ENCODE data around the gene SEC14L1. TPM values are rescaled to one million over a fixed set of nuclear protein-coding genes. Genes with fewer than 3 reads are reported as not detected.

SEC14L1 gene
- total RNA-seq, 2 experiments from 2014 or later: 97.3 to 98.5 TPM

DNA sequence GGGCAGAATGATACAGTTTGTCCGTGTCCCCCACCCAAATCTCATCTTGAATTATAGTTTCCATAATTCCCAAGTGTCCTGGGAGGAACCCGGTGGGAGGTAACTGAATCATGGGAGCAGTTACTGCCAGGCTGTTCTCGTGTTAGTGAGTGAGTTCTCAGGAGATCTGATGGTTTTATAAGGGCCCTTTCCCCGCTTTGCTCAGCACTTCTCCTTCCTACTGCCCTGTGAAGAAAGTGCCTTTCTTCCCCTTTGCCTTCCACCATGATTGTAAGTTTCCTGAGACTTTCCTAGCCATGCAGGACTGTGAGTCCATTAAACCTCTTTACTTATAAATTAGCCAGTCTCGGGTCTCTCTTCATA, 28.9 kb upstream of the SEC14L1 start:
- no peaks in the 10 kb centered on the region for H3K27me3 ChIP-seq (ENCODE audit: control insufficient read depth in 1 of 2, insufficient read depth in 2 of 2, low read length in 2 of 2)
- no peak overlapping the region for H3K27ac Mint-ChIP-seq
- no peak for ATAC-seq (ENCODE audit: poor library complexity)
- intact Hi-C loops (cut with DNase I, micrococcal nuclease): no loop called here
- H3K4me1 Mint-ChIP-seq (ENCODE audit: low read depth): peaks cover 28% of the 10 kb centered on the region
- TF ChIP-seq, protein P1, sequence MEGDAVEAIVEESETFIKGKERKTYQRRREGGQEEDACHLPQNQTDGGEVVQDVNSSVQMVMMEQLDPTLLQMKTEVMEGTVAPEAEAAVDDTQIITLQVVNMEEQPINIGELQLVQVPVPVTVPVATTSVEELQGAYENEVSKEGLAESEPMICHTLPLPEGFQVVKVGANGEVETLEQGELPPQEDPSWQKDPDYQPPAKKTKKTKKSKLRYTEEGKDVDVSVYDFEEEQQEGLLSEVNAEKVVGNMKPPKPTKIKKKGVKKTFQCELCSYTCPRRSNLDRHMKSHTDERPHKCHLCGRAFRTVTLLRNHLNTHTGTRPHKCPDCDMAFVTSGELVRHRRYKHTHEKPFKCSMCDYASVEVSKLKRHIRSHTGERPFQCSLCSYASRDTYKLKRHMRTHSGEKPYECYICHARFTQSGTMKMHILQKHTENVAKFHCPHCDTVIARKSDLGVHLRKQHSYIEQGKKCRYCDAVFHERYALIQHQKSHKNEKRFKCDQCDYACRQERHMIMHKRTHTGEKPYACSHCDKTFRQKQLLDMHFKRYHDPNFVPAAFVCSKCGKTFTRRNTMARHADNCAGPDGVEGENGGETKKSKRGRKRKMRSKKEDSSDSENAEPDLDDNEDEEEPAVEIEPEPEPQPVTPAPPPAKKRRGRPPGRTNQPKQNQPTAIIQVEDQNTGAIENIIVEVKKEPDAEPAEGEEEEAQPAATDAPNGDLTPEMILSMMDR (IDR thresholded peaks at IDR 0.05): no peak
- H3K4me1 ChIP-seq (ENCODE audit: insufficient read depth, low read length): peaks cover 20% of the 10 kb centered on the region
- POLR2A ChIA-PET: no interaction called here
- H3K27ac ChIP-seq (ENCODE audit: low read depth in 1 of 2, low read length in 2 of 2): no peak overlapping the region
- CTCF ChIA-PET: interaction anchor here (0.7 kb wide), 1 partner anchor 31 kb away, joined by 3 read pairs; no protein-coding TSS in a partner anchor
- no peaks in the 10 kb centered on the region for H3K9me3 ChIP-seq (ENCODE audit: control insufficient read depth in 1 of 2, insufficient read depth in 1 of 2, low read length in 2 of 2)
- no peaks in the 10 kb centered on the region for H3K27me3 Mint-ChIP-seq
- no peaks in the 10 kb centered on the region for H3K36me3 Mint-ChIP-seq (ENCODE audit: low read depth)
- no peak overlapping the region for H3K4me3 ChIP-seq (ENCODE audit: low read length)
- H3K4me3 Mint-ChIP-seq: no peak overlapping the region
- no peaks in the 10 kb centered on the region for H3K36me3 ChIP-seq (ENCODE audit: insufficient read depth, low read length)
- H3K9me3 Mint-ChIP-seq: no peaks in the 10 kb centered on the region
- DNase-seq: no peak

DNA sequence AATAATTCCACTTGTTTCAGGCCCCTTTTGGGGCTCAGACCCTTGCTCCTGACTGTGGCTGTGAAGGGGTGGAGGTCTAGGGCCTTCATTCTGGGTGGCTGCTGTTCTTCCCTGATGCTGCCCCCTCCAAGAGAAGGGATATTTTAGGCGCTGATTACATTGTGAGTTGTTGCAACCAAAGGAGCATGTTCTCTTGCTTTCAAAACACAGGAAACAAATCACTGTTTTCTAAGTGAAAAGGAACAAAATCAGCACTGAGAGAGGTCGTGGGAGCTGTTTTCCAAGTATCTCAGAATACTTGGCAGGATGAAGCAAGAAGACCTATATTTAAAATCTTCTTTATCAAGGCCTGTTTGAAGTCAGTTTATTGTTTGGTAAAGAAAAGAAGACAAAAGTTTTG, 25.3 kb upstream of the SEC14L1 start:
- Mint-ChIP-seq H3K27ac (no peak overlapping the region), H3K36me3 (ENCODE audit: low read depth) (no peaks in the 10 kb centered on the region), H3K4me1 (ENCODE audit: low read depth) (peaks cover 12% of the 10 kb centered on the region), H3K27me3 (no peaks in the 10 kb centered on the region), H3K9me3 (no peaks in the 10 kb centered on the region), H3K4me3 (no peak overlapping the region)
- peaks cover 5% of the 10 kb centered on the region for H3K4me1 ChIP-seq (ENCODE audit: insufficient read depth, low read length)
- intact Hi-C loops (cut with DNase I, micrococcal nuclease): no loop called here
- H3K27ac ChIP-seq (ENCODE audit: low read depth in 1 of 2, low read length in 2 of 2): no peak overlapping the region
- no peaks in the 10 kb centered on the region for H3K9me3 ChIP-seq (ENCODE audit: control insufficient read depth in 1 of 2, insufficient read depth in 1 of 2, low read length in 2 of 2)
- ChIA-PET POLR2A (no interaction called here), CTCF (no interaction called here)
- DNase-seq (no peak), ATAC-seq (ENCODE audit: poor library complexity) (no peak)
- no peaks in the 10 kb centered on the region for H3K27me3 ChIP-seq (ENCODE audit: control insufficient read depth in 1 of 2, insufficient read depth in 2 of 2, low read length in 2 of 2)
- TF ChIP-seq, protein P1 (IDR thresholded peaks at IDR 0.05): no peak
- H3K36me3 ChIP-seq (ENCODE audit: insufficient read depth, low read length): no peaks in the 10 kb centered on the region
- no peak overlapping the region for H3K4me3 ChIP-seq (ENCODE audit: low read length)

DNA sequence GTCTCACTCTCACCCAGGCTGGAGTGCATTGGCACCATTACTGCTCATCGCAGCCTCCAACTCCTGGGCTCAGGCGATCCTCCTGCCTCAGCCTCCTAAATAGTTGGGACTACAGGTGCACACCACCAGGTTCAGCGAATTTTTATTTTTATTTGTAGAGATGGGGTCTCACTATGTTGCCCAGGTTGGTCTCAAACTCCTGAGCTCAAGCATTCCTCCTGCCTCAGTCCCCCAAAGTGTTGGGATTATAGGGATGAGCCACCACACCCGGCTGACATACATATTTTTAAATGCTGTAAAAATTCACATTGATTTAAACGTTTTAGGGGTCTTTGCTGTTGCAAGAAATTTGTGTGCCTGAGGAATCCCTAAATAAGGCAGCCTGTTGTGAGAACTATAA, 24.8 kb upstream of the SEC14L1 start:
- ChIA-PET CTCF (no interaction called here), POLR2A (no interaction called here)
- no peak overlapping the region for H3K4me3 Mint-ChIP-seq
- no peak for ATAC-seq (ENCODE audit: poor library complexity)
- Histone ChIP-seq H3K4me1 (ENCODE audit: insufficient read depth, low read length) (peaks cover 4% of the 10 kb centered on the region), H3K4me3 (ENCODE audit: low read length) (no peak overlapping the region), H3K27ac (ENCODE audit: low read depth in 1 of 2, low read length in 2 of 2) (no peak overlapping the region), H3K36me3 (ENCODE audit: insufficient read depth, low read length) (no peaks in the 10 kb centered on the region), H3K9me3 (ENCODE audit: control insufficient read depth in 1 of 2, insufficient read depth in 1 of 2, low read length in 2 of 2) (no peaks in the 10 kb centered on the region), H3K27me3 (ENCODE audit: control insufficient read depth in 1 of 2, insufficient read depth in 2 of 2, low read length in 2 of 2) (no peaks in the 10 kb centered on the region)
- H3K36me3 Mint-ChIP-seq (ENCODE audit: low read depth): no peaks in the 10 kb centered on the region
- no peaks in the 10 kb centered on the region for H3K9me3 Mint-ChIP-seq
- DNase-seq: no peak
- peaks cover 12% of the 10 kb centered on the region for H3K4me1 Mint-ChIP-seq (ENCODE audit: low read depth)
- TF ChIP-seq, protein P1 (IDR thresholded peaks at IDR 0.05): no peak
- intact Hi-C loops (cut with DNase I, micrococcal nuclease): no loop called here
- no peak overlapping the region for H3K27ac Mint-ChIP-seq
- no peaks in the 10 kb centered on the region for H3K27me3 Mint-ChIP-seq
